GM21737 (cell line): ENCODE data around the gene MAPKAP1.

Source experiments
- ATAC-seq: cut with Tn5 transposase; IDR thresholded peaks from one replicate; pipeline ENCODE4 v1.9.1; 2021; ENCODE audit warnings: mild to moderate bottlenecking, moderate library complexity; ENCODE audit not compliant: unreplicated experiment

MAPKAP1 gene

DNA sequence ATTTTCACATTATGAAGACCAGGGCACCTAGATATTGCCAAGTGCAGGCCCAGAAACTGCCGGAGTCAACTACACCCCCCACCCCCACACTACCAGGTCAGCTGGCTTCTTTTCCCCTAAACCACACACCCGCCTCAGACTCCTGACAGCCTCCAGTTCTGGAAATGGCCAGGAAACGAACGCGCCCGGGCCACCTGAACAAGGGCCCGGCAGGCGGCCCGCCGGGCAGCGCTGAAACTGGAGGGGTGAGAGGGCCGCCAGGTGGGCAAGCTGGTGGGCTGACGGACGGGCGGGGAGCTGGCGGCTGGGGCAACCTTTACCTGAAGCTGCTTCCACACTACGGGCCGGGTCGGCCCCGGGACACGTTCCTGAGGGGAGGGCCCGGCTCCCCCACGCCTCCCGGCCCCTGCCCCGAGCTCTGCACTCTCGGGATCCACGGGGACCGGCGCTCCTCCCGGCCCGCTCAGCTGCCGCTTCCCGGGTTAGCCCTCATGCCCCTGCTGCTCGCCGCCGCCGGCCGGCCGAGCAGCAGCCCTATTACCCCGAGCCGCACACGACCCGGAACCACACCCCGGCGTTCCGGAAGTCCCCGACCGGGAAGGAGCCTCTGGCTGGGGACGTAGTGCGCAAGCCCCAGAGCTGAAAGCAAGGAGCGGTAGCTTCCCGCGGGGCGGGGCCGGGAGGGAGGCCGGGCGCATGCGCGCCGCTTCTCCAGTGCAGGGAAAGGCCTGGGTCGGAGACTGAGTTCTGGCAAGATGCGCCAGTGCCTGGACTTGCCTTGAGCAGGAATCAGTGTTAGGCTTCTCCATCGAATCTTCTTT is at the start of gene MAPKAP1:
MAPKAP1 (minus strand) TSS at position 558 of the 821 bp plus-strand sequence. CDS start 34,634 bp downstream, outside the sequence.
- peak; percentile 94 for ATAC-seq

- no peak for ATAC-seq
Observed at GRCh38 chr9:125756518-125756917, 49.5 kb upstream of the MAPKAP1 start.

GRCh38 chr9:125755340-125755739 is 48.3 kb upstream of the MAPKAP1 start:
- ATAC-seq = no peak

DNA sequence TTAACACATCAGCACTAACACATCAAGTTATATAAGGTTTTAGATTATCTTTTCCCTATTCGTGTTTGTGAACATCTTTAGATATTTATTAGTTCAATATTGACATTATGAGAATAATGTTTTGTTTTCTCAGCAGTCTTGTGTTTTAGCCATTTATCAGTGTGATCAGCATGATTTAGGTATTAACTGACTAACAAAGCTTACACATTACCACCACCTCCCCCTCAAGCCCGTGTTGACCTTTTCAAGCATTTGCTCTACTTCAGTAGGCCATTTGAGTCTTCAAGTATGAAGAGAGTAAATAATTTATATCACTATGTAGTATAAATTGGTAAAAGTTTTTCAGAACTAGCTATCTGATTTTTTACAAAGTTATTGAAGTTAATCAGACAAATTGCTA is 47.1 kb upstream of the MAPKAP1 start:
- no peak for ATAC-seq

GRCh38 chr9:125752070-125752628 is 45.1 kb upstream of the MAPKAP1 start:
- ATAC-seq = no peak

DNA sequence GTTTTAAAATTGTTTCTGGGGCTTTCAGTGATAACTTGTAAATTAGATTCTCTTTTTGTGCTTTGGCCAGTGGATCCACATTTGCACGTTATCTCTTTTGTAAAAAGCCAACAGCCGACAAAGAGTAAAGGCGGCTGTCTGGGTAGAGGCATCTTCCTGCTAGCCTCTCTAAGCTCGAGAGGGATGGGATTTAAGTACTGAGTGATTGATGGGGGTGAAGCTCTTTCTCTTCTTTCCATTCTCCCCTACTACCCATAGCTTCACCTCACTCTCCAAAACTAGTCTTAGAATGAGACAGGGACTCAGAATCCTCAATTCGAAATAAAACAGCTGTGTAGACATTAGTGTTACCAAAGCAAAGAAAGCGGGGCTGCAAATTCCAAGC is 43.6 kb upstream of the MAPKAP1 start:
- ATAC-seq = no peak

DNA sequence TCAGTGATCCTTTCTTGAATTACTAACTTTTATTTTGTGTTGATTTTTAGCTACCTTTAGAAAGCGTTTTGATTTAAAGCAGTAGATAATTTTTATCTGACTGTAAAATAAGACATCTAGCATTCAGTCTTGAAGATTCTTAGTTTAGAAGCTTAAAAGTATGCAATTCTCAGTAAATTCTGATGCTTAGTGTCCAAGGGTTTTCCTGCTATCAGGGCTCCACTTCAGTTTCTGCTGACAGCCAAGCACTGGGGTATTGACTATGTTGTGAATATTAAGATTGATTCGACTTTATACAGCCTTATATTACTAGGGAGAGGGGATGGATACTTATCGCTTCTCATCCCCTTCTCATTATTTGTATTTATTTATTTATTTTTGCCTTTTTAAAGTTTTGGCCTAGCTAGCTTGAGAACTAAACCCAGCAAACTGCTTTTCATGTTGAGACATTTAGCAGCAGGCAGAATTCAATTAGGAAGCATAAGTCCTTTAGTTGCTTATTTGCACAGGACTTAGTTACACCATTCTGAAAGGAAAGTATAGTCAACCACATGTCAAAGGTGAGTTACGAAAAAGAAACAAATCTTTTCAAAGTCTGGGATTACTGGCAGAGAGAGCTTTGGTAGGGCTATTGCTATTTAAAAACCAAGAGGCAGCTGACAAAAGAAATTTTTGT is 43.1 kb upstream of the MAPKAP1 start:
- ATAC-seq = no peak

DNA sequence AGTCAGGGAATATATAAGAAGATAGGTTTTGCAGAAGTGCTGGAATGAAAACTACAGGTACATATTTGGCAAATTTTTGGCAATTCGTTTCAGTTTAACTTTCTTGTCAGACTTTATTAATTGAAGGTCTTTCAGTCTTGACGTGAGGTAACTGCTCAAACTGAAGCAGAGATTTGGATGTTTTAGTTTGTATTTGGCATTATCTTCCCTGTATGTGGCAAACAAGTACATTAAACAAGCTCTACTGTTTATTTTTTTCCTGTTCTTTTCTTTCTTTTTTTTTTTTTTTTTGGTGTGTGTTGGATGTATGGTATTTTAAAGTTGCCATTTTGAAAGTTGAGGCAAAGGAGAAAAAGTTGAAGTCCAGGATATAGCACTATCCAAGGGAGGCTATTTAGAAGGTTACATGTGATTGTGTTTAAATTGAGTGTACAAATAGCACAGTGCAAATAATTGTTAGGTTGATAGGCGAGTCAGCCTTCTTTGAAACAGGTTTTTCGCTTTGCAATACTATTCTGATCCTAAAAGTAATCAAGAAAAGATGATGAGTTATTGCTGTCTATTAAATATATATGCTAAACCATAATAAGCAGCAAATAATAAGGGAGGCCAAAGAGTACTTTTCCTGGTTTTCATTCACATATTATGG is 42.4 kb upstream of the MAPKAP1 start:
- no peak for ATAC-seq

DNA sequence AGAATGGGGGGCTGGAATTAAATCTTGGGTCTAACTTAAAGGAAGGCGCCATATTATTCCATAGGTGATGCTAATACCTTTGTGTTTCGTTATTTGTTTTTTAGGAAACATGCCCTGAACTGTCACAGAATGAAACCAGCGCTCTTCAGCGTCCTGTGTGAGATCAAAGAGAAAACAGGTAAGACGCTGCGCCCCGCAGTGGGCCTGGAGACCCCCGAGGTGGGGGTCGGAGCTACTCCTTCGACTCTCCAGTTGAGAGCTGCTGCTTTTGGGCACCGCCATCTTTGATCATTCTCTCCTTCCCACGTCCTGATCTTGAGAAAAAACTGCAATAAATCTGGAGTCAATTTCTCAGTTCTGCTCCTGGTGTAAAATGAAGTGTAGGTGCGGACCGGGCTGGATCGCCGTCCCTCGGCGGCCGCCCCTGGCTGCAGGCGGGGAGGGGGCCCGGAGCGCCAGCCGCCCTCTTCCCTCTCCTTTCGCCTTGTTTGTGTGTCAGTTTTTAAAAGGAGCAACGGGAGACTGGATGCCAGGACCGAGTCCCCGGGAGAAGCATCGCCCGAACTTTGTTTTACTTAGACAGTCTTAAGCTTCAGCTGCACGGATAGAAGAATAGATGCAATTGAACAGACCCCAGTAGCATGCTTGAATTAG is 41.6 kb upstream of the MAPKAP1 start:
- no peak for ATAC-seq

GRCh38 chr9:125747765-125748445 is 40.9 kb upstream of the MAPKAP1 start:
- no peak for ATAC-seq

DNA sequence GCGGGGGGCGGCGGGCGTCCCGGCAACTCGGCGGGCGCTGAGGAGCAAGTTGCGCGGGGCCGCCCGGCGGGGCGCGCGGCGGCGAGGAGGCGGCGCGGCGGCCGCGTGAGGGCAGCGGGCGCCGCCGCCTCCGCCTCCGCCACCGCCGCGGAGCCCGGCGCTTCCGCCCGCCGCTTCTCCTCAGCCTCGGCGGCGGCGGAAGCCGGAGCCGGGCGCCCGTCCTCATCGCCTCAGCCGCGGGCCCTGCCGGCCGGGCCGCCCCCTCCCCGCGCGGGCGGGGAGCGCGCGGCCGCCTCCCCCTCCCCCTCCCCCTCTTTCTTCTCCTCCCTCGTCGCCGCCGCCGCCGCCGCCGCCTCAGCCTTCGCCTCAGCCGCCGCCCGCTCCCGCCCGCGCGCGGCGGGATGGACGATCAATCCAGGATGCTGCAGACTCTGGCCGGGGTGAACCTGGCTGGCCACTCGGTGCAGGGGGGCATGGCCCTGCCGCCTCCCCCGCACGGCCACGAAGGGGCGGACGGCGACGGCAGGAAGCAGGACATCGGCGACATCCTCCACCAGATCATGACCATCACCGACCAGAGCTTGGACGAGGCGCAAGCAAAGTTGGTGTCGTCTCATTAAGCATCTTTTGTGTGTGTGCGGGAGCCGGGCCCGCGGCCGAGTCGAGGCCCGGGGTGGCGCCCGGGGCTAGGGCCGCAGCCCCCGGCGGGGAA is 40.2 kb upstream of the MAPKAP1 start, which contains the start of gene PBX3:
PBX3 (plus strand) TSS at position 321 of the 712 bp plus-strand sequence.
- peak; percentile 17 for ATAC-seq

DNA sequence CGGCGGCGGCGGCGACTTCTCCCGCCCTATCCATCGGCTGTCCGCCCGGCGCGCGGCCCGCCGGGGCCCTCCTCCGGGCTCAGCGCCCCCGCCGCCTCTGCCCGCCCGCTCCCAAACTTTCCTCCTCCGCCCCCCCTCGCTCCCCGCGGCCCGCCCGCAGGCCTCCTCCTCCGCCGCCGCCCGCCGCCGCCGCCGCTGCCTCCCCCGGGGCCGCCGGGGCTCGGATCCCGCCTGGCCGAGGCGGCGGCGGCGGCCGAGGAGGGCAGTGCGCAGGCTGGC is 39.7 kb upstream of the MAPKAP1 start:
- no peak for ATAC-seq

DNA sequence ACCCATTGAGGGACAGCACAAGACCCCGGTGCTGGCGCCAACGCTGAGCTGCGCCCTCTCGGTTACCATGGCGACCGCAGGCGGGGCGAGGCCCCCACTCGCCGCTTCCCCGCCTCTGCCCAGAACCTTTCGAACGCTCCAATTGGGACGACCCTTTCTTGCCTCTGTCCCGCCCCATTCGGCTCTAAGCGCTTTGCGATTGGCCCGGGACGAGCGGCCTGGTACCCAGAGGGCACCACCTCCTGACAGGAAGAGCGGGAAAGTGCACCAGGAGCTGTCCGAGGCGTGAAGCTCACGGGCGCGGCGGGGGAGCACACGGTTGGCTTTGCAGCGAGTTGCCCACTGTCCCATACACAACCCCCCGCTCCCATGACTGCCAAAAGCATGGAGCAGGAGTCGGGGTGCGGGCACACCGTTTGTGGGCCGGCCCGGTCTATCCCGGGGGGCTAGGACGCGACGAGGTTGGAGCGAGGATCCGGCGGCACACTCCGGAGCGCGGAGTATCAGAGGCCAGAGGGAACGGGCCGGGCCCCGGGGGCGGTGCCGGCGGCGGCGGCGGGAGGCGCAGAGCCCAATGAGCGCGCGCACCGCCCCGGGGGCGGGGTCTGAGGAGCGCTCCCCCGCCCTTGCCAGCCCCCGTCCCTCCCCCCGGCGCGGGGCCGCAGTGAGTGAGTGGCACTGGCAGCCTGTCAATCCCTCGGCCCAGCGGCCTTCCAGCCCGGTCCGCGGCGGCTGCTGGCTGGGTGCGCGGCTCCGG is 39.2 kb upstream of the MAPKAP1 start:
- ATAC-seq = peak; percentile 56

DNA sequence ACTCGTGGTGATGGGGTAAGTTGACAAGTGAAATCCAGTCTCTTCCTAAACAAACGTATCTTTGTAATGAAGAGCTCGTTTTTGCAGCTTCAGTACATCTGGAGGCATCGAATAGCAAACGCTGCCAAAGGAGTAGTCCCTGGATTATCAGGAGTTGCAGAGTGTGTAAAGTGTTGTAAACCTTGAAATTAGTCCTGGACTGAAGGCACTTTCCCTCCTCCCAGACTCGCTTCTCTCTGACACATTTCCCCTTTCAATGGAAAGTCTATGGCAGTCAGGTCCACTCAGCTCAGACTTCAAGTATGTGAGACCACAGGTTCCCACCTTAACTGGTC is 38.6 kb upstream of the MAPKAP1 start:
- ATAC-seq = no peak

DNA sequence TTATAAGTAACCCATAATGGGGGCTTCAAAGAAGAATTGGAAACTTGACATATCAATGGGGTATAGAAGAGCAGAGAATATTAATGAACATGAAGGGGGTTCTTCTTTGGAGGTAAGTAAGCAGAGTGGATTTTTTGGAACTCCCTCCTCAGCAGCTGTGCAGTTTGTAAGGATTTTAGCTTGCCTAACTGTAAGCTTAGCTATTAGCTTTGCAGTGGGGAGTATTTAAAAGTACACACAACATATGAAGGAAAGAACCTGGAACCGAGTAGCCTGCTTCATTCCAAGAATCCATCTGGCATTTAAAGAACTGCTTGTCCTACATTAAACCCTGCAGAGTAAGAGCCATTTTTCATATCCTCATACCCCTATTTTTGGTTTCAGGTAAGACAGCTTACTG is 38.0 kb upstream of the MAPKAP1 start:
- no peak for ATAC-seq

- no peak for ATAC-seq
Observed at GRCh38 chr9:125744616-125745015, 37.6 kb upstream of the MAPKAP1 start.

GRCh38 chr9:125743682-125744428 is 36.8 kb upstream of the MAPKAP1 start:
- ATAC-seq = no peak

DNA sequence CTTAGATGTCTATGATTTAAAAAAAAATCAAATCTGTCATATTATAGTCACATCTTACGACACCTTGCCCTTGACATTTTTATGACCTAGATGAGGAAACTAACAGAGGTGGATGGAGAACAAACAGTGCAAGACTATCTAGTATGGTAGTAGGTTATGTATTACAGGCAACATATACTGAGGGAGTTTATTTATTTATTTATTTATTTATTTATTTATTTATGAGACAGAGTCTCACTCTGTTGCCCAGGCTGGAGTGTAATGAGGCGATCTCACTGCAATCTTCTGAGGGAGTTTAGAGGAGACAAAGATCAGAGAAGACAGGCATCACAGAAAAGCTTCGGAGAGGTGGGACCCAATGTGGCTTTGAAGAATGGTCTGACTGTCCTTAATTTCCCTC is 35.6 kb upstream of the MAPKAP1 start:
- ATAC-seq = no peak

DNA sequence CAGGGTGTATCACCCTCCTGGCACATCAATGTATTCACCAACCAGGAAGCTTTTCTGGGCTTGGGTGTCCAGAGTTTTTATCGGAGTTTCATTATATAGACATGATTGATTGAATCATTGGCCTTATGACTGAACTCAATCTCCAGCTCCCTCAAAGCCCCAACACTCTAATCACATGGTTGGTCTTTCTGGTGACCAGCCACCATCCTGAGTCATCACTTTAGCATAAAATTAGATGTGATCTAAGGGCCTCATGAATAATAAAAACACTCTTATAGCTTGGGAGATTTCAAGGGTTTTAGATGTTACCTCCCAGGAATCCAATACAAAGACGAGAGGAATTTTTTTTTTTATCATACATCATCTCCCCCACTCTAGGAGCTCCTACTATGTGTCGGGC is 32.4 kb upstream of the MAPKAP1 start:
- no peak for ATAC-seq
